HepG2 (cell line): Measurements from ENCODE around the gene PITHD1. TPM values are rescaled to one million over a fixed set of nuclear protein-coding genes. Genes with fewer than 3 reads are reported as not detected.

ENCODE experiments used
- ATAC-seq: fragments of 200-7000 bp; cut with Tn5 transposase; 3 replicates; pipeline ENCODE4 v1.9.1; 2020; ENCODE audit warnings: mild to moderate bottlenecking, moderate library complexity
- BruUV-seq: library from RNA; stranded (reverse); fragments of 400-500 nt; replicated peaks from 2 replicates; lab custom pipeline; 2021; lab: Mats Ljungman, UMichigan
- CTCF ChIA-PET: fragments of 300-600 bp; formaldehyde crosslinking; extraction: SDS; loops from one replicate; lab custom pipeline; 2021; ENCODE audit warnings: low total read pairs, inconsistent platforms, low intra/inter-chr PET ratio; lab: Yijun Ruan, JAX
- POLR2A ChIA-PET: fragments of 350-600 bp; sonication (Branson Sonifier 250); formaldehyde crosslinking; loops from one replicate; lab custom pipeline; 2020; ENCODE audit warnings: antibody characterized with exemption, inconsistent platforms; lab: Yijun Ruan, JAX
- DNase-seq: peaks from one replicate; pipeline ENCODE4 v3.0.0-alpha.2; 2015; ENCODE audit warnings: low spot score
- FAIRE-seq: peaks from 3 replicates; lab custom pipeline; 2011; peaks lifted over from hg19 to GRCh38; lab: Jason Lieb, UNC
- H2AFZ ChIP-seq: one replicate; pipeline ENCODE4 v1.6.1; 2011; ENCODE audit warnings: low read length, inconsistent platforms
- H3K27ac ChIP-seq: fragments of 300-600 bp; 3 replicates; pipeline ENCODE4 v1.8.0; 2011; ENCODE audit warnings: mixed run types, mild to moderate bottlenecking, mixed read lengths, low read length, inconsistent platforms; ENCODE audit not compliant: insufficient read depth; ENCODE audit errors: extremely low read length
- H3K27me3 ChIP-seq, 2 experiments: fragments of 200-600 bp in 1 of 2; 2 replicates in 1 of 2; 3 replicates in 1 of 2; pipeline versions ENCODE4 v1.6.0 to v1.8.0; 2011; ENCODE audit warnings: low read length in 2 of 2, mild to moderate bottlenecking in 2 of 2, moderate library complexity in 2 of 2, inconsistent platforms in 1 of 2; ENCODE audit not compliant: insufficient read depth in 2 of 2, control insufficient read depth in 1 of 2
- H3K36me3 ChIP-seq, 2 experiments: fragments of 200-600 bp in 1 of 2; replicated peaks in 1 of 2; 2 replicates in 1 of 2; 3 replicates in 1 of 2; pipeline versions ENCODE4 v1.5.1 to v1.8.0; 2011; ENCODE audit warnings: low read length in 2 of 2, inconsistent platforms in 1 of 2; ENCODE audit not compliant: insufficient read depth in 2 of 2, control insufficient read depth in 1 of 2
- H3K4me1 ChIP-seq: 2 replicates; pipeline ENCODE4 v1.5.1; 2012; ENCODE audit warnings: low read length, inconsistent platforms; ENCODE audit not compliant: insufficient read depth
- H3K4me2 ChIP-seq: 2 replicates; pipeline ENCODE4 v1.6.0; 2011; ENCODE audit warnings: low read depth, low read length, inconsistent platforms
- H3K4me3 ChIP-seq, 3 experiments: fragments of 200-600 bp in 1 of 3; sonication (generic), shearing (Covaris generic) in 1 of 3; replicated peaks in 1 of 3; 2 replicates each; pipeline ENCODE4 v1.5.1; 2011 to 2016; ENCODE audit warnings: low read length in 3 of 3, inconsistent platforms in 2 of 3, low read depth in 2 of 3, mild to moderate bottlenecking in 2 of 3, control low read depth in 1 of 3, mixed read lengths in 1 of 3; ENCODE audit not compliant: insufficient read depth in 1 of 3
- H3K79me2 ChIP-seq: one replicate; pipeline ENCODE4 v1.6.1; 2011; ENCODE audit warnings: low read length, inconsistent platforms; ENCODE audit not compliant: insufficient read depth
- H3K9ac ChIP-seq: 2 replicates; pipeline ENCODE4 v1.6.0; 2011; ENCODE audit warnings: mild to moderate bottlenecking, low read depth, low read length, inconsistent platforms; ENCODE audit not compliant: insufficient read depth
- H3K9me3 ChIP-seq: 2 replicates; pipeline ENCODE4 v1.5.1; 2012; ENCODE audit warnings: mild to moderate bottlenecking, low read length
- H4K20me1 ChIP-seq: 2 replicates; pipeline ENCODE4 v1.6.0; 2011; ENCODE audit warnings: inconsistent platforms, mild to moderate bottlenecking, low read length, moderate library complexity; ENCODE audit not compliant: insufficient read depth
- ATF3 ChIP-seq: sonication (generic); formaldehyde crosslinking; IDR thresholded peaks from 2 replicates; pipeline ENCODE4 v1.4.0; 2020; ENCODE audit warnings: missing genetic modification reagents
- ATF7 ChIP-seq, 2 experiments: fragments of 450-650 bp in 1 of 2; sonication (generic) in 1 of 2; formaldehyde crosslinking in 1 of 2; IDR thresholded peaks; 2 replicates each; pipeline versions ENCODE4 v1.4.0 to v1.6.1; 2016 to 2020; ENCODE audit warnings: antibody characterized with exemption in 1 of 2, mild to moderate bottlenecking in 1 of 2, missing genetic modification reagents in 1 of 2
- BHLHE40 ChIP-seq: IDR thresholded peaks from 2 replicates; pipeline ENCODE4 v1.6.1; 2011; ENCODE audit warnings: low read length, improper control_type of control experiment
- CEBPB ChIP-seq: IDR thresholded peaks from 2 replicates; pipeline ENCODE4 v1.6.1; 2011; ENCODE audit warnings: low read depth, low read length, improper control_type of control experiment, borderline replicate concordance
- CEBPG ChIP-seq: IDR thresholded peaks from 2 replicates; pipeline ENCODE4 v1.6.1; 2016
- FOSL2 ChIP-seq: sonication (generic); formaldehyde crosslinking; IDR thresholded peaks from 2 replicates; pipeline ENCODE4 v1.4.0; 2020; ENCODE audit warnings: missing genetic modification reagents
- FOXA3 ChIP-seq: IDR thresholded peaks from 2 replicates; pipeline ENCODE4 v1.6.1; 2016; ENCODE audit warnings: missing genetic modification reagents, missing compliant biosample characterization
- HNF4A ChIP-seq: sonication (generic); formaldehyde crosslinking; IDR thresholded peaks from 2 replicates; pipeline ENCODE4 v1.4.0; 2020; ENCODE audit warnings: missing genetic modification reagents
- HOXA3 ChIP-seq: sonication (generic); formaldehyde crosslinking; IDR thresholded peaks from 2 replicates; pipeline ENCODE4 v1.5.0; 2020; ENCODE audit warnings: missing genetic modification reagents
- NR2C2 ChIP-seq: sonication (generic); formaldehyde crosslinking; IDR thresholded peaks from 2 replicates; pipeline ENCODE4 v1.4.0; 2020; ENCODE audit warnings: missing genetic modification reagents, mild to moderate bottlenecking, moderate library complexity, borderline replicate concordance
- RARA ChIP-seq: IDR thresholded peaks from 2 replicates; pipeline ENCODE4 v1.6.1; 2016; ENCODE audit warnings: missing genetic modification reagents, missing compliant biosample characterization
- SPEN ChIP-seq: sonication (generic); formaldehyde crosslinking; IDR thresholded peaks from 2 replicates; pipeline ENCODE4 v1.5.1; 2020; ENCODE audit warnings: low read depth, mild to moderate bottlenecking, missing genetic modification reagents
- ZC3H4 ChIP-seq: sonication (generic); formaldehyde crosslinking; IDR thresholded peaks from 2 replicates; pipeline ENCODE4 v1.4.0; 2020; ENCODE audit warnings: missing genetic modification reagents, borderline replicate concordance
- ZNF792 ChIP-seq: IDR thresholded peaks from 2 replicates; pipeline ENCODE4 v1.6.1; 2016
- WGBS: methylation state at CpG from one replicate; pipeline ENCODE4 v1.1.6; 2017; ENCODE audit warnings: low lambda C conversion rate; 5-methylcytosine and 5-hydroxymethylcytosine counted together
- in situ Hi-C: cut with HindIII; loops from 2 replicates; pipeline ENCODE4 v1.10.0; 2017; ENCODE audit warnings: low pct_unique_long_range_greater_than_20kb; ENCODE audit not compliant: extremely low pct_ligation_motif_present
- intact Hi-C: fragments of 100-400 bp; cut with micrococcal nuclease; formaldehyde crosslinking; loops from one replicate; pipeline ENCODE4 v1.10.0; 2022; ENCODE audit not compliant: unreplicated experiment
- polyA plus RNA-seq, 8 experiments: library from polyadenylated mRNA; depleted of rRNA in 3 of 8; stranded (reverse) in 7 of 8; unstranded in 1 of 8; fragments of >200 nt; fragmentation: Illumina TruSeq in 4 of 8; extraction: Trizol in 4 of 8; gene quantifications; 2 replicates each; pipeline versions ENCODE4 v1.2.1 to v1.2.3, GENCODE V29; 2011 to 2016; ENCODE audit warnings: low read depth in 4 of 8, missing spikeins in 1 of 8, mixed read lengths in 1 of 8; ENCODE audit not compliant: insufficient read depth in 1 of 8
- total RNA-seq, 5 experiments: library from RNA; depleted of rRNA; stranded (reverse); fragments of >200 nt; fragmentation: Illumina TruSeq; extraction: Trizol; gene quantifications; 2 replicates each; pipeline ENCODE4 v1.2.3, GENCODE V29; 2016; ENCODE audit warnings: low read depth in 1 of 5
- TF ChIP-seq, protein P1 (sequence below): fragments of 450-650 bp; IDR thresholded peaks from 2 replicates; pipeline ENCODE4 v1.6.1; 2016
- TF ChIP-seq, protein P2 (sequence below), 2 experiments: fragments of 450-650 bp in 1 of 2; sonication (generic) in 1 of 2; formaldehyde crosslinking; IDR thresholded peaks; 2 replicates each; pipeline versions ENCODE4 v1.5.0 to v1.8.0; 2020 to 2022; ENCODE audit warnings: mild to moderate bottlenecking in 1 of 2, missing genetic modification reagents in 1 of 2

The PITHD1 gene
- total and polyA plus RNA-seq, 2 of the 13 experiments (the other 11 are each of a cell fraction or from before 2014, with no cell fraction given): 28.0 to 37.3 TPM

GRCh38 chr1:23752909-23753308 lies 25.3 kb upstream of the PITHD1 start:
- Histone ChIP-seq H2AFZ (no peak overlapping the region), H3K27ac (no peak overlapping the region), H3K4me1 (peaks cover 19% of the 10 kb centered on the region), H3K79me2 (peaks cover 20% of the 10 kb centered on the region), H4K20me1 (no peaks in the 10 kb centered on the region; the same call in 1 of the 2 replicates), H3K36me3 (peaks cover 47 to 85% of the 10 kb centered on the region in 2 experiments), H3K9me3 (no peaks in the 10 kb centered on the region), H3K4me3 (no peak overlapping the region), H3K9ac (no peak overlapping the region), H3K27me3 (no peaks in the 10 kb centered on the region), H3K4me2 (no peak overlapping the region)
- 39% methylated on average over 1 of the region's 1 CpG for WGBS
- in situ Hi-C loops: no loop called here
- TF ChIP-seq RARA (CRISPR knock-in tag) (peak; percentile 66), ZC3H4 (CRISPR knock-in tag) (no peak), NR2C2 (CRISPR knock-in tag) (0 out of 2 replicates have a peak, but pooled peaks have one; percentile 31), BHLHE40 (no peak), ATF7 (IDR thresholded peaks at IDR 0.05) (0 out of 2 replicates have a peak, but pooled peaks have one; percentile 16), ATF7 (CRISPR knock-in tag; IDR thresholded peaks at IDR 0.05) (no peak), FOXA3 (peak; percentile 14; the same call in 1 of the 2 replicates), FOSL2 (CRISPR knock-in tag) (peak; percentile 30; the same call in 1 of the 2 replicates), CEBPB (peak; percentile 87), CEBPG (CRISPR knock-in tag) (peak; percentile 85), HOXA3 (CRISPR knock-in tag) (peak; percentile 15; the same call in 1 of the 2 replicates), SPEN (no peak), HNF4A (peak; percentile 30; the same call in 1 of the 2 replicates), ATF3 (CRISPR knock-in tag) (peak; percentile 73; the same call in 1 of the 2 replicates), ZNF792 (CRISPR knock-in tag) (0 out of 2 replicates have a peak, but pooled peaks have one; percentile 34)
- TF ChIP-seq, protein P1, sequence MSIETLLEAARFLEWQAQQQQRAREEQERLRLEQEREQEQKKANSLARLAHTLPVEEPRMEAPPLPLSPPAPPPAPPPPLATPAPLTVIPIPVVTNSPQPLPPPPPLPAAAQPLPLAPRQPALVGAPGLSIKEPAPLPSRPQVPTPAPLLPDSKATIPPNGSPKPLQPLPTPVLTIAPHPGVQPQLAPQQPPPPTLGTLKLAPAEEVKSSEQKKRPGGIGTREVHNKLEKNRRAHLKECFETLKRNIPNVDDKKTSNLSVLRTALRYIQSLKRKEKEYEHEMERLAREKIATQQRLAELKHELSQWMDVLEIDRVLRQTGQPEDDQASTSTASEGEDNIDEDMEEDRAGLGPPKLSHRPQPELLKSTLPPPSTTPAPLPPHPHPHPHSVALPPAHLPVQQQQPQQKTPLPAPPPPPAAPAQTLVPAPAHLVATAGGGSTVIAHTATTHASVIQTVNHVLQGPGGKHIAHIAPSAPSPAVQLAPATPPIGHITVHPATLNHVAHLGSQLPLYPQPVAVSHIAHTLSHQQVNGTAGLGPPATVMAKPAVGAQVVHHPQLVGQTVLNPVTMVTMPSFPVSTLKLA: no peak
- TF ChIP-seq, protein P2, sequence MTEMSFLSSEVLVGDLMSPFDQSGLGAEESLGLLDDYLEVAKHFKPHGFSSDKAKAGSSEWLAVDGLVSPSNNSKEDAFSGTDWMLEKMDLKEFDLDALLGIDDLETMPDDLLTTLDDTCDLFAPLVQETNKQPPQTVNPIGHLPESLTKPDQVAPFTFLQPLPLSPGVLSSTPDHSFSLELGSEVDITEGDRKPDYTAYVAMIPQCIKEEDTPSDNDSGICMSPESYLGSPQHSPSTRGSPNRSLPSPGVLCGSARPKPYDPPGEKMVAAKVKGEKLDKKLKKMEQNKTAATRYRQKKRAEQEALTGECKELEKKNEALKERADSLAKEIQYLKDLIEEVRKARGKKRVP (CRISPR knock-in tag; IDR thresholded peaks at IDR 0.05): peak in 1 of 2 experiments; percentile 71; a peak in 2 of 4 replicates
- no TSS peak for BruUV-seq
- ChIA-PET POLR2A (interaction anchor here (0.6 kb wide), 1 partner anchor 25 kb away, joined by 3 read pairs; no protein-coding TSS in a partner anchor), CTCF (no interaction called here)
- peak; percentile 30 for DNase-seq
- no peak for ATAC-seq
- peak; percentile 79 for FAIRE-seq
- intact Hi-C loops: loop anchor here (5.0 kb wide), 1 partner anchor 61 kb away; the partner anchor contains the start of gene RPL11
